HG02884 (cell line): ENCODE data around the gene GPS2.

Experiments used
- ATAC-seq: cut with Tn5 transposase; IDR thresholded peaks from one replicate; pipeline ENCODE4 v1.9.1; 2021; ENCODE audit warnings: mild to moderate bottlenecking, moderate library complexity; ENCODE audit not compliant: unreplicated experiment

Gene GPS2

DNA sequence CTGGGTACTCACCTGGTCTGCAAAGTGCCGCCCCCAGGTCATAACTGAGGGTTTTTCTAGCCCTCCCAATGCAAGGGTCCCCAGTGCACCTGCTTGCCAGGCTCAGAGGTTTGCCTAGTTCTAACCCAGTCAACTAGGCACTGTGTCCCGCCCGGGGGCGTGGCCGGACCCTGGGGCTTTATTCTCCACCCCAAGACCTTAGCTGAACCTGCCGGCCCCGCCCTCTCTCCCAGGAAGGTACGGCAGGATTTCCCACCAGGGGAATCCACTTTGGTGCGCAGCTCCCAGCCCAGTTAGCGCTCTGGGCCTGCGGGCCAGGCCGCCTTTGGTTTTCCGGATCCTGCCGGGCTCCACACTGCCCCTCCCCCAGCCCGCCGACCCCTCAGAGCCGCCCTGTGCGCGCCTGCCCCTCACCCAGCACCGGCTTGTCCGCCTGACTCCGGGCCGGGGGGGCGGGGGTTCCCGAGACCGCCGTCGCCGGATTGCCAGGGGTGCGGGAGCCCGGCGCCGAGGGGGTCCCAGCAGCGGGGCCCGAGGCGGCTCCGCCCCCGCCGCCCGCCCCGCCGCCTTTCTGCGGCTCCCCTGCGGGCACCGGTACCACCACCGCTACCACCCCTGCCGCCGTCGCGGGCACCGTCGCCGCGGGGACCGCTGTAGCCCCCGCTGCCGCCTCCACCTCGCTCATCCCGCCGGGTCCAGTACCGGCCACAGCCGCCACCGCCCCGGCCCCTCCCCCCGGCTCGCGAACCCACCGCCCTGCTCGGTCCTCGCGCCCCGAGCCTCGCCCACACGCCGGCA lies 21.1 kb downstream of the GPS2 start:
- ATAC-seq = no peak

DNA sequence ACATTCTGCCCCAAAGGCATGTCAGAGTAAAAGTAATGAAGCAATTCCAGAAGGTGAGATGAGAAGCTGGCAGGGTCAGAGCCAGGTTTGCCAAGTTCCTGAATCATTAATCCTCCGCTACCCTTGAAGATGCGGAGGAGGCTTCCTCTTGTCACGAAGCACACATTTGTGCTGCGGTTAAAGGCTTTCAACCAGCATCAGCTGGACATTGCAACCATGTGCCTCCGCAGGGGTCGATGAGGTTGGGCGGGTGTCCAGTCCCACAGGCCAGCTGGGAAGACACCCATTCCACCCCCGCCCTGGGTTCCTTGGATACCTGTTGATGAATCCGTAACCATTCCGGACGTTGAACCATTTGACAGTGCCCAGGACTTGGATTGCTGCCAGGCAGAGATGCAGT lies 22.0 kb downstream of the GPS2 start:
- no peak for ATAC-seq

DNA sequence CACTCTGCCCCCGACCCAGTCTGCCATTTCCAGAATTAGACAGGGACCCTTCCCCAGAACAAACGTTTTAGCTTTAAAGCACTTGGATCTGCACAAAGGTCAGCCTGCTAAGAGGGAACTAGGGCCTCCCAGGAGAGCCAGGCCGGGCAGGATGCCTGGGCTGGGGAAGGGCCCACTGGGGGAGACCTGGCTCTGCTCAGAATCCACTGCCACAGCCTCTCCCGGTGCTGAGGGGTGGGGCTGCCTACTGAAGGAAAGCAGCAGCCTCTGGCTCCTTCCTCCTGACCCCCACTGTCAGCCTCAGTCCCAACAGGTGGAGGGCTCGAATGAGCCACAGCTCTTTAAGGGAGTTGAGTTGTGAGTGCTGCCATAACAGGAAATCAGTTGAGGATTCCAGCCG lies 22.4 kb downstream of the GPS2 start:
- ATAC-seq = no peak

DNA sequence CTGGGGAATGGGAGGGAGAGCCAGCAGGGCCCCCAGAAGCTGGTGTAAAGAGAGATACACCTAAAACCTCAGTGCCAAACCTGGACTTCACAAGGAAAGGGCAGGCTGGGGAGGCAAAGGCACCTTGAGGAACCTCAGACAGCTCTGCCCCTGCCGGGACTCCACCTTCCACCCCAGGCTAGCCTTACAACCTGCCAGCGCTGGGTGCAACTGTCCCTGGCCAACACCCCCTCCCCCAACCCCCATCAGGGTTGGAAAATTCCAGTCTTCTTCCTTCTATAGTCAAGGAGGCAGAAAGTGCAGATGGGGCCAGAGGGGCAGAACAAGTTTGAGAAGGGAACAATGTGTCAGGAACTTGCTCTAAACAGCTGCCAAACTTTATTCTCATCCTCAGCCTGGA lies 23.0 kb downstream of the GPS2 start:
- ATAC-seq = no peak

DNA sequence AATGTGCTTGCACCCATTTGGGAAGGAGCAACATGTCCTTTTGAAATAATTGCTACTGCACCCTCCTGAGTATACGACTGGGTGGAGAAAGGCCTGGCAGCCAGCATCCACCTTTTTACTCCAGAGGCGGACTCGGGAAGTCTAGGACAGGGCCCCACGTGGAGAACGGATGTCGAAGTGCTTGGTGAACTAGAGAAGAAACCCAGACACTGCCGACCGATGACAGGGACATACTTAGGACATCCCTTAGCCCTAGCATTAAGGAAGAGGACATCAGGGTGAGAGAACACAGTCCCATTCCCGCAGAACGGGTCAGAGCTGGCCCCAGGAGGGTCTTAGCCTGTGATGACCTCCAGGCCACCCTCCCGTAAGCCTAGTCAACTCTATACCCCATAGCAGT lies 24.5 kb downstream of the GPS2 start:
- ATAC-seq = no peak

DNA sequence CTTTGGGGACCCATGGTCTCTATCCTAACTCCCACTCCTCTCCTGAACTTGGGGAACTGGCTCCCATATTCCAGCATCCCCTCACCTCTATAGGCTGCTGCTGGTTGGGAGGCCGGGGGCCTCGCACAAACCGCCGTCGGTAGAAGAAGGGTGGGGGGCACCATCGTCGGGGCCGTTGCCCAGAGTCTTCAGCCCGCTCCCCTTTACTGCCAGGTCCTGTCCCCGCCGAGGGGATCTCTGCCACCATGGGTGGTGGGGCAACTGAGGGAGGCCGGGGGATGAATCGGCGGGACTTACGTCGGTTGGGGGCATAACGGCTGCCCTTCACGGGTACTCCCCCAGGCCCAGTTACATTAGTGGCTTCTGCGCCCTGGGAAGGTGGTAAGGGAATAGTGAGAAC lies 25.0 kb downstream of the GPS2 start:
- ATAC-seq = no peak

DNA sequence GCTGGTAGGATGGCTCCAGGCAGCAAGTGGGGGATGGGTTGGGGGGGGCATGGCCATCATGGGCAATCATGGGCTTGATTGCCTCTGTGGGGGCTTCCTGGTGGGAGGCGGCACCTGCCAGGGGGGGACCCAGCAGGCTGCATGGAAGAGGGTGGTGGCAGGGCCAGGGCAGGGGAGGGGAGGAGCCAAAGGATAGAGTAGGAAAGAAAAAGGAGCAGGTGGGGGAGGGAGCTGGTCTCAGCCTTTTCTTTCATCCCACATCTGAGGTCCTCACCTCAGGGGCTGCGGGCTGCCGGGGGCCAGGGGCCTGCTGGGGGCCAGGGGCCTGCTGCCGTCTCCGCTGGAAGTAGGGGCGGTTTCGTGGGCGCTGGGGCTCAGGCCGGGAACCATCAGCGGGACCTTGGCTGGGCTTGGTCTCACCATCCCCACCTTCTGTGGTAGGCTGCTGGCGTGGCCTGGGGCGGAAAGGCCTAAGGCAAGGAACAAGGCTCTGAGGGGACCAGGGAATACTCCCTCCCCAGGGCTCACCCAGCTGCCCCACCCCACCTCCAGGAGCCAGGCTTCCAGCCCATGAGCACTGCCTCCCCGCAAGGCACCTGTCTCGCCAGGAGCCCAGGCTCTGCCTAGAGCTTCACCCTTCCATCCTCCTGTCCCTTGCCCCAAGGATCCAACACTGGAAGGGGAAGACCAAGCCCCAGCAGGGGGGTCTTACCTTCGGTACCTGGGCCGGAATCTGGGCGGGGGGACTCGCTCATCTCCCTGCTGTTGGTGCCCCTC lies 25.7 kb downstream of the GPS2 start:
- no peak for ATAC-seq

DNA sequence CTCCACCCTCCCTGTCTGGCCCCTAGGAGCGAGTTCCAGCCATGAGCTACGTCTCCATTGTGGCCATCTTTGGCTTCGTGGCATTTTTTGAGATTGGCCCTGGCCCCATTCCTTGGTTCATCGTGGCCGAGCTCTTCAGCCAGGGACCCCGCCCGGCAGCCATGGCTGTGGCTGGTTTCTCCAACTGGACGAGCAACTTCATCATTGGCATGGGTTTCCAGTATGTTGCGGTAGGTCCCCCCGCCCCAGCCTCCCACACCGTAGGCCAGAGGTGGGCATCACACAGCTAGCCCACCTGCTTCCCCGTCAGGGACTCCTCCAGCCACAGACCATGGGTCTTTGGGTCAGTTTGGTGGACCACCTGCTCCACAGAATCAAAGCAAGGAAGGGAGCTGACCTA lies 29.5 kb downstream of the GPS2 start:
- no peak for ATAC-seq

DNA sequence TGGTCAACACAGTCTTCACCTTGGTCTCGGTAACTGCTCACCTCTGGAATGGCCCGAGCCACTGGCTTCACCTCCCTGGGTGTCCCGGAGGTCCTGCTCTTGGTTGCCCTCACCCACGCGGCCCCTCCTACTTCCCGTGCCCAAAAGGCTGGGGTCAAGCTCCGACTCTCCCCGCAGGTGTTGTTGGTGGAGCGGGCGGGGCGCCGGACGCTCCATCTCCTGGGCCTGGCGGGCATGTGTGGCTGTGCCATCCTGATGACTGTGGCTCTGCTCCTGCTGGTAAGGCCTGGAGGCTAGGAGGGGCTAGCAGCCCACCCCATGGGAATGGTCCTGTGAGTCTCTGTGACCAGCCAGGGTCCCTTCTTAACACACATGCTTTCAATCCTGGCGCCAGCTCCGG lies 30.2 kb downstream of the GPS2 start:
- ATAC-seq = no peak

DNA sequence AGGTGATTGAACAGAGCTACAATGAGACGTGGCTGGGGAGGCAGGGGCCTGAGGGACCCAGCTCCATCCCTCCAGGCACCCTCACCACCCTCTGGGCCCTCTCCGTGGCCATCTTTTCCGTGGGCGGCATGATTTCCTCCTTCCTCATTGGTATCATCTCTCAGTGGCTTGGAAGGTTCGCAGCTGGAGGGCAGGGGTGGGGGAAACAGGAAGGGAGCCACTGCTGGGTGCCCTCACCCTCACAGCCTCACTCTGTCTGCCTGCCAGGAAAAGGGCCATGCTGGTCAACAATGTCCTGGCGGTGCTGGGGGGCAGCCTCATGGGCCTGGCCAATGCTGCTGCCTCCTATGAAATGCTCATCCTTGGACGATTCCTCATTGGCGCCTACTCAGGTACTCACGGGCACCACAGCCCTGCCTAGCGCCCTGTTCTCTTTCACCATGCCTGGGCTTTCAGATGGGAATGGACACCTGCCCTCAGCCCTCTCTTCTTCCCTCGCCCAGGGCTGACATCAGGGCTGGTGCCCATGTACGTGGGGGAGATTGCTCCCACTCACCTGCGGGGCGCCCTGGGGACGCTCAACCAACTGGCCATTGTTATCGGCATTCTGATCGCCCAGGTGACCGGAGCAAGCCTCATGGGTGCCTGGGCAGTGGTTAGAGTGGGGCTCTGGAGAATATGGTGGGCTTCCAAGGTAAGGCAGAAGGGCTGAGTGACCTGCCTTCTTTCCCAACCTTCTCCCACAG lies 31.5 kb downstream of the GPS2 start:
- ATAC-seq = no peak

DNA sequence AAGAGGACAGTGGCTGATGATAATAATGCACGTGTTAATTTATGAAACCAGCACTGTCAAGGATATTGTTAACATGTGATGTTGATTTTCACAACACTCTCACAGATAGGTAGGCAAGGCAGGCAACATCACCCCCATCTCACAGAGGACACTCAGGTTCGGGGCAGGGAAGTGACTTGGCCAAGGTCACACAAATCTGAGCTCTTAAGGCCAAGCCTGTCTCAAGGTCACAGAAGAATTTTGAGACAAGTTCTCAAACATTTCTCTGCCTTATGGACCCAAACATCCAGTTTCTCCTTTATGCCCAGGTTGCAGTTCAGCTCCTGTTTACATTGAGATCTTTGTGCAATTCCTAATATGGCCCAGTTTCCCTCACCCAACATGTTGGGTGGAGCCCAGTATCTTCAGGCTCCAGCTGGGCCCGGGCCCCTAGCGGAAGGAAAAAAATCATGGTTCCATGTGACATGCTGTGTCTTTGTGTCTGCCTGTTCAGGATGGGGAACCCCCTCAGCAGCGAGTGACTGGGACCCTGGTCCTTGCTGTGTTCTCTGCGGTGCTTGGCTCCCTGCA lies 32.3 kb downstream of the GPS2 start:
- no peak for ATAC-seq

DNA sequence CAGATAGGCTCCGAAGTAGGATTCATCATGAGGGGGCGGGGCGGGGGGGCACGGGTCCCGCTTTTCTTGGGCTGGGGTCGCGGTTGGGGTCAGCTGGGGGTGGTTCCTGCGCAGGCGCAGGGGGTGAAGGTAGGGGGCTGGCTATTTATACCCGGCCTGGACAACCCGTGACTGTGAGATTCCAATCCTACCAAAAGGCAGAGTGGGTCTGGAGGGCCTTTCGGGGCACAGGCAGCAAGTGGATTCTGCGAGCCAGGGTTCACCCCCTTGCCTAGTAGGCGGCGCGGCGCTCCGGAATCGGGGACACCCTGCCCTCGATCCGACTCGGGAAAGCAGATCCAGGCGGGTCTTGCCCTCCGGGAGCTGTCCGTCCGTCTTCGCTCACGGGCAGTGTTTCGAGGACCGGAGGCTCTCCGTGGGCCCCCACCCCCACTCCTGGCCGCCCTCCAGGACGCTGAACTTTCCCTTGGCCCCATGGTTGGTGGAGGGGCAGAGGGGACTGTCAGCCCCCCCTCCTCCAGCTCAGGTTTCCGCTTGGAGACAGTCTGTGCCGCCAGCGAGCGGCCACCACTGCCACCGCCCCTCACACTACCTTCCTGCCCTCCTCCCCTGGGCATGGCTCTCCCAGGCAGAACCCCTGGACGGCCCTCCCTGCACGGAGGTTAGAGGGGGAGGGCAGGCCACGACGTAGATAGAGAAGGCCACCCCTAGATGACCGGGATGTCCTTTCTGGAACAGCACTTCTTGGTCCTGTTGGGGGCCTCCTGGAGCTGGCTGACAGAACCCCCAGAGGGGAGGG lies 33.0 kb downstream of the GPS2 start:
- no peak for ATAC-seq

DNA sequence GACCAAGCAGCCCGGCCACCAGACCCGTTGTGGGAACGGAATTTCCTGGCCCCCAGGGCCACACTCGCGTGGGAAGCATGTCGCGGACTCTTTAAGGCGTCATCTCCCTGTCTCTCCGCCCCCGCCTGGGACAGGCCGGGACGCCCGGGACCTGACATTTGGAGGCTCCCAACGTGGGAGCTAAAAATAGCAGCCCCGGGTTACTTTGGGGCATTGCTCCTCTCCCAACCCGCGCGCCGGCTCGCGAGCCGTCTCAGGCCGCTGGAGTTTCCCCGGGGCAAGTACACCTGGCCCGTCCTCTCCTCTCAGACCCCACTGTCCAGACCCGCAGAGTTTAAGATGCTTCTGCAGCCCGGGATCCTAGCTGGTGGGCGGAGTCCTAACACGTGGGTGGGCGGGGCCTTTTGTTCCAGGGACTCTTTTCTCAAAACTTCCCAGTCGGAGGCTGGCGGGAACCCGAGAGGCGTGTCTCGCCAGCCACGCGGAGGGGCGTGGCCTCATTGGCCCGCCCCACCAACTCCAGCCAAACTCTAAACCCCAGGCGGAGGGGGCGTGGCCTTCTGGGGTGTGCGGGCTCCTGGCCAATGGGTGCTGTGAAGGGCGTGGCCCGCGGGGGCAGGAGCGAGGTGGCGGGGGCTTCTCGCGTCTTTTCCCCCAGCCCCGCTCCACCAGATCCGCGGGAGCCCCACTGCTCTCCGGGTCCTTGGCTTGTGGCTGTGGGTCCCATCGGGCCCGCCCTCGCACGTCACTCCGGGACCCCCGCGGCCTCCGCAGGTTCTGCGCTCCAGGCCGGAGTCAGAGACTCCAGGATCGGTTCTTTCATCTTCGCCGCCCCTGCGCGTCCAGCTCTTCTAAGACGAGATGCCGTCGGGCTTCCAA lies 33.8 kb downstream of the GPS2 start, which contains the start of gene SLC2A4:
Gene SLC2A4, plus strand, starts transcription at position 645 of the 879 bp plus-strand sequence. Its CDS starts 217 bp downstream, at position 862.
- ATAC-seq = peak; percentile 54

DNA sequence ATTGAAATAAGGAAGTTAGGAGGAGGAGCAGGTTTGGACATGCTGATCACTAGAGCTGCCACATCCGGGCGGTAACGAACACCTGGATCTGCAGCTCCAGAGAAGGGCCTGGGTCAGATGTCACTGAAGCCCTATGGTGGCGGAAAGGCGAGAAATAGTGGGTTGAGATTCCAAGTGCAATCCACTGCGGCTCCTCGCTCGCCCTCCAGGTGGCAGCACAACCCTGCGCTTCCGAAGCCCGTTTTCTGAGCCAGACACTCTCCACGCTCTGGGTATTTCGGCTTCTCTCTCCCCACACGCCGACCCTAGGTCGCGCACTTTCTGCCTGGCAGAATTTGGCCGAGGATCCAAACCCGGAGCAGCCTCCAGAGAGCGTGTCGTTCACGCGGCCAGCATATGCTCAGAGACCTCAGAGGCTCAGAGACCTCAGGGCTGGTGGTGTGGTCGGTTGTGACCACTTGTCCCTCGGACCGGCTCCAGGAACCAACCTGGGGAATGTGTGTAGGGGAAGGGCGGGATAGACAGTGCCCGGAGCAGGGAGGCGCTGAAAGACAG lies 34.6 kb downstream of the GPS2 start:
- no peak for ATAC-seq

DNA sequence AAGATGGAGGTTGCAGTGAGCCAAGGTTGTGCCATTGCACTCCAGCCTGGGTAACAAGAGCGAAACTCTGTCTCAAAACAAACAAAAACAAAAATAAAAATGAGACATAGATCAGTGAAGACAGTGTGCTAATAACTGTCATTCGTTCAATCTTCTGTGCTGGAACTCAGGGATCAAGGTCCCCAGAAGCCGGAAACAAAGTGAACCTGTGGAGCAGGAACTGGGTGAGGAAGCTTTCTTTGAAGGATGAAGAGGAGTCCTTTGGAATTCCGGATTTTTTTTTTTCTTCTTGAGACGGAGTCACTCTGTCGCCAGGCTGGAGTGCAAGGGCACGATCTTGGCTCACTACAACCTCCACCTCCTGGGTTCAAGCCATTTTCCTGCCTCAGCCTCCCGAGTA lies 35.7 kb downstream of the GPS2 start:
- no peak for ATAC-seq

DNA sequence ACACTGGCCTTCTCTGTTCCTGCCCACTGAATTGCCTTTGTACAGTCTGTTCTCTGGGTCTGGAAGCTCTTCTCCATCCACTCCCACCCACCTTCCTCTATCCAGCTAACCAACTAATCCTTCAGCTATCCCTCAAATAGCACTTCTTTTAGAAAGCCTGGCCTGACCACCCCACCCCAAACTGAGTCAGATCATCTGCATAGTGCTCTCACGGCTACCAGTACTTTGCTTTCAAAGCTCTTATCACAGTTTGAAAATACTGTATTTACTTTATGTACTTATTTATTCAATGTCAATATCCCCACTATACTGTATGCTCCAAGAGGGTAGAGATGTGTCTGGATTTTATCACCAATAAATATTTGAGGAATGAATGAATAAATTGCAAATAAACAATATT lies 48.4 kb downstream of the GPS2 start:
- ATAC-seq = no peak

DNA sequence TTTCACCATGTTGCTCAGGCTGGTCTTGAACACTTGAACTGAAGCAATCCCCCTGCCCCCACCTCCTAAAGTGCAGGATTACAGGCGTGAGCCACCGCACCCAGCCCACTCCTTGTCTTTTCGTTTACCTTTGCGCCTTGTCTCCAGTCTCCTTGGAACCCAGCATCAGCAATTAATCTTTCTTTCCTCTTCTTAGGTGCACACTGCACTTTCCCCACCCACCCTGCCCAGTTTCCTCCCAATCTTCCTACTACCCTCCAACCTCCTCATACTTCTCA lies 51.4 kb downstream of the GPS2 start:
- no peak for ATAC-seq

DNA sequence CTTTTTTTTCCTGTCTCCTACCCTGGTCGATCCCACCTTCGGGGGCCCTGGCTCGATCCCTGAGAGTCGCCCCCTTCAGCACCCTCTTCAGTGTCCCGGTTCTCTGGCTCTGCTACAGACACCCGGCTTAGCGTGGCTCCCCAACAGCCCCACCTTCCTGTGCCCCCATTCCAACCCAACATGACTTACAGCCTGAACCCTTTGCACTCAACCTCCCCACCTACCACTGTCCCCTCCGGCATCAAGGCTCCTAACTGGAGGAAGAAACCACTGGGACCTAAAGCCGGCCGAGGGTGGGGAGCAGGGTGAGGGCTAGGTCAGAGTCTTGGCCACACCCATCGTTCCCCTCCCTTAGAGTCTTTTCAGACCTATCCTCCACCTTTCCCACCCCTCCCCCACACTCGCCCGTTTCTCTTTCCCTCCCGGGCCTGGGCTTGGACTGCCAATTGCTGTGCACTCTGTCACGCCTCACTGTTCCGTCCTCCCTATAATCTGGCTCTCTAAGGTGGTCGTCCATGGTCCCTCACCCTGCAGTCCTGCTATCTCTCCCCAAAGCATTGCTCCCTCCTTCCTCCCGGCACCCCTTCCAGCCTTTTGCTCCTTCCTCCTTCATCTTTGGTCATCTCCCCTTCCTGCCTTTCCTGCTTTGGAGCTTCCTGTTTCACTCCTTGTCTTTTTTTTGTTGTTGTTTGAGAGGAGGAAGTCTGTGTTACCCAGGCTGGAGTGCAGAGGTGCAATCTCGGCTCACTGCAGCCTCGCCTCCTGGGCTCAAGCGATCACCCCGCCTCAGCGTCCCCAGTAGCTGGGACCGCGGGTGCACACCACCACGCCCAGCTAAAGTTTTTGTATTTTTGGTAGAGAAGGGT lies 52.0 kb downstream of the GPS2 start:
- ATAC-seq = no peak
